MCF 10A (cell line): ENCODE data around the gene IMMP2L. TPM values are rescaled to one million over a fixed set of nuclear protein-coding genes. Genes with fewer than 3 reads are reported as not detected.

Experiments used
- BruUV-seq: library from RNA; stranded (reverse); fragments of 400-500 nt; replicated peaks from 2 replicates; lab custom pipeline; 2021; lab: Mats Ljungman, UMichigan
- CTCF ChIA-PET: fragments of 300-600 bp; sonication (Branson Sonifier 250); formaldehyde crosslinking; extraction: SDS; loops from one replicate; lab custom pipeline; 2021; ENCODE audit warnings: antibody characterized with exemption, inconsistent platforms; lab: Yijun Ruan, JAX
- POLR2A ChIA-PET: fragments of 300-600, 350-650 bp; sonication (Branson Sonifier 250); formaldehyde crosslinking; extraction: SDS; loops from one replicate; lab custom pipeline; 2020; ENCODE audit warnings: antibody characterized with exemption, inconsistent platforms; lab: Yijun Ruan, JAX
- DNase-seq: peaks from one replicate; pipeline ENCODE4 v3.0.0-alpha.2; 2018; ENCODE audit not compliant: unreplicated experiment
- H3K27ac Mint-ChIP-seq: one replicate; pipeline ENCODE4 v1.8.0; 2022; ENCODE audit warnings: mild to moderate bottlenecking, low read depth, mixed read lengths; ENCODE audit not compliant: unreplicated experiment
- H3K27me3 Mint-ChIP-seq: one replicate; pipeline ENCODE4 v1.8.0; 2022; ENCODE audit warnings: mixed read lengths; ENCODE audit not compliant: insufficient read depth, unreplicated experiment
- H3K36me3 Mint-ChIP-seq: one replicate; pipeline ENCODE4 v1.8.0; 2022; ENCODE audit warnings: mild to moderate bottlenecking, moderate library complexity, mixed read lengths; ENCODE audit not compliant: insufficient read depth, unreplicated experiment
- H3K4me1 Mint-ChIP-seq: one replicate; pipeline ENCODE4 v1.8.0; 2022; ENCODE audit warnings: mixed read lengths; ENCODE audit not compliant: insufficient read depth, unreplicated experiment
- H3K4me3 Mint-ChIP-seq: one replicate; pipeline ENCODE4 v1.8.0; 2022; ENCODE audit warnings: mild to moderate bottlenecking, moderate library complexity, mixed read lengths; ENCODE audit not compliant: unreplicated experiment
- H3K9me3 Mint-ChIP-seq: one replicate; pipeline ENCODE4 v1.8.0; 2022; ENCODE audit warnings: mixed read lengths; ENCODE audit not compliant: unreplicated experiment
- CTCF ChIP-seq: fragments of 200-600 bp; IDR thresholded peaks from one replicate; pipeline ENCODE4 v1.8.0; 2022; ENCODE audit warnings: antibody characterized with exemption, mild to moderate bottlenecking; ENCODE audit not compliant: unreplicated experiment
- intact Hi-C: fragments of 100-400 bp; cut with micrococcal nuclease; formaldehyde crosslinking; loops from 2 replicates; pipeline ENCODE4 v1.14.1; 2022
- total RNA-seq: library from RNA; stranded (reverse); gene quantifications from 2 replicates; pipeline ENCODE4 v1.2.3, GENCODE V29; 2022

IMMP2L gene
- total RNA-seq, 1 experiment from 2014 or later, result 23.7 TPM

- intact Hi-C loops, result no loop called here
- Mint-ChIP-seq H3K27me3 (no peaks in the 10 kb centered on the region), H3K9me3 (no peaks in the 10 kb centered on the region), H3K36me3 (no peaks in the 10 kb centered on the region), H3K27ac (no peak overlapping the region), H3K4me3 (no peak overlapping the region), H3K4me1 (no peaks in the 10 kb centered on the region)
- no peak for TF ChIP-seq CTCF
- ChIA-PET POLR2A (no interaction called here), CTCF (interaction anchor here (0.8 kb wide), 1 partner anchor 19 kb away, joined by 3 read pairs; no protein-coding TSS in a partner anchor)
- BruUV-seq, result no TSS peak
- no peak for DNase-seq
These were observed 771.3 kb downstream of the IMMP2L start for GRCh38 chr7:110790992-110791391.

- Mint-ChIP-seq H3K9me3 (no peaks in the 10 kb centered on the region), H3K27ac (no peak overlapping the region), H3K4me3 (no peak overlapping the region), H3K36me3 (no peaks in the 10 kb centered on the region), H3K4me1 (no peaks in the 10 kb centered on the region), H3K27me3 (no peaks in the 10 kb centered on the region)
- DNase-seq, result no peak
- intact Hi-C loops, result no loop called here
- ChIA-PET CTCF (no interaction called here), POLR2A (interaction anchor here (0.7 kb wide), 1 partner anchor 54 kb away, joined by 3 read pairs; no protein-coding TSS in a partner anchor)
- no peak for TF ChIP-seq CTCF
- BruUV-seq, result no TSS peak
These were observed 775.8 kb downstream of the IMMP2L start for GRCh38 chr7:110786328-110786965.

- no peak overlapping the region for H3K27ac Mint-ChIP-seq
- H3K9me3 Mint-ChIP-seq, result no peaks in the 10 kb centered on the region
- ChIA-PET POLR2A (no interaction called here), CTCF (no interaction called here)
- no peak overlapping the region for H3K4me3 Mint-ChIP-seq
- no peaks in the 10 kb centered on the region for H3K4me1 Mint-ChIP-seq
- H3K27me3 Mint-ChIP-seq, result no peaks in the 10 kb centered on the region
- intact Hi-C loops, result no loop called here
- no peak for DNase-seq
- no peaks in the 10 kb centered on the region for H3K36me3 Mint-ChIP-seq
- no TSS peak for BruUV-seq
- no peak for TF ChIP-seq CTCF
These were observed 777.5 kb downstream of the IMMP2L start for GRCh38 chr7:110784749-110785148.

GRCh38 chr7:110780712-110781111 lies 781.6 kb downstream of the IMMP2L start:
- no peak overlapping the region for H3K27ac Mint-ChIP-seq
- no peaks in the 10 kb centered on the region for H3K27me3 Mint-ChIP-seq
- no peaks in the 10 kb centered on the region for H3K9me3 Mint-ChIP-seq
- POLR2A ChIA-PET, result no interaction called here
- CTCF ChIA-PET, result interaction anchor here (0.6 kb wide), 1 partner anchor 1223 kb away, joined by 3 read pairs; no protein-coding TSS in a partner anchor
- H3K36me3 Mint-ChIP-seq, result no peaks in the 10 kb centered on the region
- intact Hi-C loops, result no loop called here
- no peak for DNase-seq
- no TSS peak for BruUV-seq
- H3K4me1 Mint-ChIP-seq, result no peaks in the 10 kb centered on the region
- TF ChIP-seq CTCF, result no peak
- H3K4me3 Mint-ChIP-seq, result no peak overlapping the region
